HL-60 (cell line): Measurements from ENCODE around the gene PUDP.

Experiments
- GABPA ChIP-seq: IDR thresholded peaks from 2 replicates; pipeline ENCODE4 v1.6.1; 2012; ENCODE audit warnings: low read depth
- POLR2AphosphoS5 ChIP-seq: IDR thresholded peaks from 2 replicates; pipeline ENCODE4 v1.6.1; 2012; ENCODE audit warnings: low read depth
- TF ChIP-seq, protein P1 (sequence below): IDR thresholded peaks from one replicate; pipeline ENCODE4 v1.5.1; 2011; ENCODE audit warnings: low read length, control low read depth, inconsistent platforms; ENCODE audit not compliant: insufficient read depth

DNA sequence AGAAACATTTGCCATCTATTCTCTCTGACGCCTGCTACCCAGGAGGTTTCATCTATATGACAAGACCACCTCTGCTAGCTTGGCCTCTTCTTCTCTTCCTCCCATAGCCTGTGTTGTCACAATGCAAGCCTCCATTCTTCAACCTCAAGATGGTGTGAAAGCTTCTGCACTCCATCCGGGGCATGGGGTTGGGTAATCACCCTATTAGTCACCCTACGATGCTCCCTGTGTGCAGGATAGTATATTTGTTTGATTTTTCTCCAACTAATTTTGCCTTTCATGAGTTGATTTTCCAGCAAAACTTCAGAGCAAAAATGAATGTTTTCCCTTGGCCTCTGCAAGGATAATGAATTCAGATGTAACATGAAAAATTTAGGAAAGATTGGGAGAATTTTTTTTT, 128.4 kb downstream of the PUDP start:
- TF ChIP-seq, protein P1, sequence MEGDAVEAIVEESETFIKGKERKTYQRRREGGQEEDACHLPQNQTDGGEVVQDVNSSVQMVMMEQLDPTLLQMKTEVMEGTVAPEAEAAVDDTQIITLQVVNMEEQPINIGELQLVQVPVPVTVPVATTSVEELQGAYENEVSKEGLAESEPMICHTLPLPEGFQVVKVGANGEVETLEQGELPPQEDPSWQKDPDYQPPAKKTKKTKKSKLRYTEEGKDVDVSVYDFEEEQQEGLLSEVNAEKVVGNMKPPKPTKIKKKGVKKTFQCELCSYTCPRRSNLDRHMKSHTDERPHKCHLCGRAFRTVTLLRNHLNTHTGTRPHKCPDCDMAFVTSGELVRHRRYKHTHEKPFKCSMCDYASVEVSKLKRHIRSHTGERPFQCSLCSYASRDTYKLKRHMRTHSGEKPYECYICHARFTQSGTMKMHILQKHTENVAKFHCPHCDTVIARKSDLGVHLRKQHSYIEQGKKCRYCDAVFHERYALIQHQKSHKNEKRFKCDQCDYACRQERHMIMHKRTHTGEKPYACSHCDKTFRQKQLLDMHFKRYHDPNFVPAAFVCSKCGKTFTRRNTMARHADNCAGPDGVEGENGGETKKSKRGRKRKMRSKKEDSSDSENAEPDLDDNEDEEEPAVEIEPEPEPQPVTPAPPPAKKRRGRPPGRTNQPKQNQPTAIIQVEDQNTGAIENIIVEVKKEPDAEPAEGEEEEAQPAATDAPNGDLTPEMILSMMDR: no peak
- TF ChIP-seq POLR2AphosphoS5 (no peak), GABPA (no peak)
